Pancreas (tissue), 10 donors: Measurements from ENCODE around the gene PAXX. TPM values are rescaled to one million over a fixed set of nuclear protein-coding genes. Genes with fewer than 3 reads are reported as not detected.

ENCODE experiments used
- ATAC-seq, 4 donors: fragments of 200-7000 bp; cut with Tn5 transposase; one replicate each; pipeline versions ENCODE4 v1.8.0 to v1.9.1; 2020; ENCODE audit warnings: mild to moderate bottlenecking in 4 of 4, moderate library complexity in 4 of 4
- DNase-seq, 6 donors: peaks; one replicate each; pipeline ENCODE4 v3.0.0-alpha.2; 2020
- FAIRE-seq: peaks from 2 replicates; lab custom pipeline; 2012; peaks lifted over from hg19 to GRCh38; lab: Jason Lieb, UNC
- H3K27ac ChIP-seq, 4 donors: fragments of 200-600 bp; sonication (generic); 1 replicate in 3 of 4; 2 replicates in 1 of 4; pipeline versions ENCODE4 v1.5.0 to v1.8.0; 2020
- H3K27me3 ChIP-seq, 4 donors: fragments of 200-600 bp; one replicate each; pipeline ENCODE4 v1.8.0; 2021
- H3K36me3 ChIP-seq, 3 donors: fragments of 200-600 bp; sonication (generic) in 1 of 3; one replicate each; pipeline versions ENCODE4 v1.5.0 to v1.8.0; 2020 to 2021
- H3K4me1 ChIP-seq, 3 donors: fragments of 200-600 bp; one replicate each; pipeline ENCODE4 v1.8.0; 2021
- H3K4me3 ChIP-seq, 4 donors: fragments of 200-600 bp; sonication (generic) in 2 of 4; one replicate each; pipeline versions ENCODE4 v1.5.0 to v1.8.0; 2020 to 2021
- H3K9me3 ChIP-seq, 4 donors: fragments of 200-600 bp; one replicate each; pipeline ENCODE4 v1.8.0; 2021
- CTCF ChIP-seq, 4 donors: fragments of 200-600 bp; sonication (generic) in 3 of 4; IDR thresholded peaks; one replicate each; pipeline versions ENCODE4 v1.5.0 to v1.8.0; 2021; ENCODE audit warnings: antibody characterized with exemption in 4 of 4
- WGBS, 2 donors: extraction: QIAGEN DNeasy Blood & Tissue Kit; methylation state at CpG; one replicate each; pipeline ENCODE4 v1.1.7; 2013; 5-methylcytosine and 5-hydroxymethylcytosine counted together
- intact Hi-C, 3 donors: fragments of 100-400 bp; cut with DNase I; formaldehyde crosslinking; loops; one replicate each; pipeline versions ENCODE4 v1.11.1 to v1.14.2; 2022
- polyA plus RNA-seq, 2 donors: library from polyadenylated mRNA; stranded (reverse); fragments of 200-250 nt; gene quantifications; one replicate each; pipeline ENCODE4 v1.2.3, GENCODE V29; 2013
- total RNA-seq, 6 donors: library from RNA; stranded (reverse); fragmentation: NEBNext Ultra II Directional in 4 of 6; extraction: Animal tissue kit (Norgen Biotek cat#: 25700) in 4 of 6; gene quantifications; one replicate each; pipeline versions ENCODE4 v1.2.1 to v1.2.4, GENCODE V29; 2021 to 2023
- donor health status: healthy with polysubstance abuse.
- donor health status: DM: no; HTN: no; CAD: no; lungs with moderate emphysema.
- donor health status: DM: no; HTN: no; CAD: no.
- donor health status: control.
- donor health status: control.
- donor health status: Bipolar disorder and iron deficiency.
- donor health status: DM: yes; HTN: yes; CAD: no.
- donor health status: DM: no; HTN: no; CAD: no.
- donor health status: DM: no; HTN: no; CAD: no.
- donor health status: DM: yes; HTN: yes; CAD: no.

The PAXX gene
- total and polyA plus RNA-seq, 8 donors = 16.0 to 222 (median 21.0) TPM

GRCh38 chr9:136983656-136984314, 8.4 kb upstream of the PAXX start:
- 76 to 87% methylated on average over 11 of the region's 11 CpGs for WGBS, 2 donors
- Histone ChIP-seq H3K4me3 (no peak overlapping the region), H3K9me3 (no peaks in the 10 kb centered on the region), H3K27ac (no peak overlapping the region), H3K27me3 (peaks cover 0 to 4% (median 0%) of the 10 kb centered on the region in 4 donors), H3K36me3 (no peaks in the 10 kb centered on the region), H3K4me1 (no peaks in the 10 kb centered on the region)
- FAIRE-seq = no peak
- intact Hi-C loops = no loop called here
- no peak for DNase-seq
- TF ChIP-seq CTCF (IDR thresholded peaks at IDR 0.05) = no peak
- ATAC-seq = no peak

GRCh38 chr9:136984464-136985026, 7.7 kb upstream of the PAXX start:
- Histone ChIP-seq H3K9me3 (no peaks in the 10 kb centered on the region), H3K27me3 (peaks cover 0 to 4% (median 0%) of the 10 kb centered on the region in 4 donors), H3K4me3 (no peak overlapping the region), H3K27ac (no peak overlapping the region), H3K36me3 (no peaks in the 10 kb centered on the region), H3K4me1 (no peaks in the 10 kb centered on the region)
- WGBS, 2 donors = 64 to 78% methylated on average over 13 to 29 of the region's 29 CpGs
- no peak for TF ChIP-seq CTCF (IDR thresholded peaks at IDR 0.05)
- intact Hi-C loops = no loop called here
- DNase-seq (no peak), FAIRE-seq (no peak), ATAC-seq (no peak)

GRCh38 chr9:136985027-136985602, 7.1 kb upstream of the PAXX start:
- ATAC-seq (no peak), FAIRE-seq (no peak), DNase-seq (no peak)
- H3K36me3 ChIP-seq = no peaks in the 10 kb centered on the region
- intact Hi-C loops = no loop called here
- H3K27ac ChIP-seq = no peak overlapping the region
- TF ChIP-seq CTCF (IDR thresholded peaks at IDR 0.05) = no peak
- no peaks in the 10 kb centered on the region for H3K9me3 ChIP-seq
- WGBS, 2 donors = 18 to 25% methylated on average over 28 to 48 of the region's 48 CpGs
- peaks cover 0 to 4% (median 0%) of the 10 kb centered on the region in 4 donors for H3K27me3 ChIP-seq
- H3K4me1 ChIP-seq = no peaks in the 10 kb centered on the region
- H3K4me3 ChIP-seq = no peak overlapping the region

GRCh38 chr9:136985853-136986252, 6.4 kb upstream of the PAXX start:
- H3K9me3 ChIP-seq = no peaks in the 10 kb centered on the region
- intact Hi-C loops = no loop called here
- no peak for TF ChIP-seq CTCF (IDR thresholded peaks at IDR 0.05)
- no peak for DNase-seq
- H3K27me3 ChIP-seq = peaks cover 0 to 4% (median 0%) of the 10 kb centered on the region in 4 donors
- ATAC-seq = no peak
- FAIRE-seq = no peak
- H3K4me3 ChIP-seq = no peak overlapping the region
- H3K36me3 ChIP-seq = no peaks in the 10 kb centered on the region
- H3K27ac ChIP-seq = no peak overlapping the region
- 39% methylated on average over 32 to 33 of the region's 33 CpGs for WGBS, 2 donors
- H3K4me1 ChIP-seq = no peaks in the 10 kb centered on the region

- H3K9me3 ChIP-seq = no peaks in the 10 kb centered on the region
- intact Hi-C loops = no loop called here
- H3K27me3 ChIP-seq = peaks cover 0 to 4% (median 0%) of the 10 kb centered on the region in 4 donors
- no peak overlapping the region for H3K27ac ChIP-seq
- H3K4me1 ChIP-seq = peaks cover 0 to 7% (median 7%) of the 10 kb centered on the region in 3 donors
- FAIRE-seq (no peak), ATAC-seq (no peak), DNase-seq (no peak)
- H3K36me3 ChIP-seq = no peaks in the 10 kb centered on the region
- 93 to 94% methylated on average over 4 of the region's 4 CpGs for WGBS, 2 donors
- H3K4me3 ChIP-seq = no peak overlapping the region
- TF ChIP-seq CTCF (IDR thresholded peaks at IDR 0.05) = no peak
Observed at GRCh38 chr9:136988872-136989271, 3.4 kb upstream of the PAXX start.
